Posterior vena cava (tissue), 2 donors: Measurements from ENCODE around the gene RELCH. TPM values are rescaled to one million over a fixed set of nuclear protein-coding genes. Genes with fewer than 3 reads are reported as not detected.

Source experiments
- DNase-seq: peaks from one replicate; pipeline ENCODE4 v3.0.0-alpha.2; 2020; ENCODE audit warnings: low spot score
- intact Hi-C, 2 donors: fragments of 100-400 bp; cut with DNase I; formaldehyde crosslinking; loops; one replicate each; pipeline versions ENCODE4 v1.14.1 to v1.14.2; 2022 to 2023
- total RNA-seq, 2 donors: library from RNA; stranded (reverse); fragmentation: NEBNext Ultra II Directional; extraction: Animal tissue kit (Norgen Biotek cat#: 25700); gene quantifications; one replicate each; pipeline ENCODE4 v1.2.1, GENCODE V29; 2021
- donor health status: DM: yes; HTN: yes; CAD: no.
- donor health status: DM: yes; HTN: yes; CAD: no.

Gene RELCH
- total RNA-seq, 2 donors from 2014 or later = 24.9 to 29.7 TPM

GRCh38 chr18:62182220-62182619 is 4.8 kb upstream of the RELCH start:
- intact Hi-C loops = loop anchor here (10.0 kb wide), 2 partner anchors 63 to 73 kb away; no protein-coding TSS in a partner anchor
- no peak for DNase-seq

- no peak for DNase-seq
- intact Hi-C loops = loop anchor here (10.0 kb wide), 2 partner anchors 61 to 71 kb away; no protein-coding TSS in a partner anchor
These were observed 3.4 kb upstream of the RELCH start for GRCh38 chr18:62183578-62184195.

- intact Hi-C loops = loop anchor here (10.0 kb wide), 2 partner anchors 58 to 68 kb away; no protein-coding TSS in a partner anchor
- DNase-seq = no peak
These were observed 619 bp upstream of the RELCH start for GRCh38 chr18:62186499-62186773.

DNA sequence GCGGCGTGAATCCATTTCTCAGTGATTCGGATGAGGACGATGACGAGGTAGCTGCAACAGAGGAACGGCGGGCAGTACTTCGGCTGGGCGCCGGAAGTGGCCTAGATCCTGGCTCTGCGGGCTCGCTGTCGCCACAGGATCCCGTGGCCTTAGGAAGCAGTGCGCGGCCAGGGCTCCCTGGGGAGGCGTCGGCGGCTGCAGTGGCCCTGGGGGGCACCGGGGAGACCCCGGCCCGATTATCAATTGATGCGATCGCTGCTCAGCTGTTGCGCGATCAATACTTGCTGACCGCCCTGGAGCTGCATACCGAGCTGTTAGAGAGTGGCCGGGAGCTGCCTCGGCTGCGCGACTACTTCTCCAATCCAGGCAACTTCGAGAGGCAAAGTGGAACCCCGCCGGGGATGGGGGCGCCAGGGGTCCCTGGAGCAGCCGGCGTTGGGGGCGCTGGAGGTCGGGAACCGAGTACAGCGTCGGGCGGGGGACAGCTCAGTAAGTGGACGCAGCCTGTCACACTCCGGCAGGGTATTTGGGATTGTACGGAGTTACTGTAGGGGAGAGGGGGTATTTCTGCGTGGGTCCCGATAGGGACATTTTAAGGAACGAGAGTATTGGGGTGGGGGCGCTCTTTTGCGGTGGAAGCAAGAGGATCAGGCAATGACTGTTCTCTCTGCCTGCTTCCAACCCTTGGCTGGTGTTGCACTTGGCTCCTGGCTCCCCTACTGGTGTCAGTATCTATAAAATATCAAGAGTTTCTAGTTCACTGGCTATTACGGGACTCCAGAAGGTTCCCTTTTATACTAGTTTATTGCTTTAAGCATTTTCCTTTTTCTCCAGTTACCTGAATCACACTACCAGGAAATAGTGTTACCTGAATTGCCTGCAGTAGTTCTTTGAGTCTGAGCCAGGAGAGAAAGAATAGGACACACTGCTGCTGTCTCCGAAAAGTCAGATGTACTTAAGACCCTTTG is 772 bp downstream of the RELCH start:
- peak; percentile 82 for DNase-seq
- intact Hi-C loops = loop anchor here (10.0 kb wide), 2 partner anchors 57 to 67 kb away; no protein-coding TSS in a partner anchor

- intact Hi-C loops = loop anchor here (10.0 kb wide), 2 partner anchors 56 to 66 kb away; no protein-coding TSS in a partner anchor
- DNase-seq = no peak
These were observed 2.2 kb downstream of the RELCH start for GRCh38 chr18:62189208-62189607.

- intact Hi-C loops = no loop called here
- no peak for DNase-seq
These were observed 9.0 kb downstream of the RELCH start for GRCh38 chr18:62196079-62196478.

- no peak for DNase-seq
- intact Hi-C loops = no loop called here
These were observed 9.9 kb downstream of the RELCH start for GRCh38 chr18:62196980-62197379.

DNA sequence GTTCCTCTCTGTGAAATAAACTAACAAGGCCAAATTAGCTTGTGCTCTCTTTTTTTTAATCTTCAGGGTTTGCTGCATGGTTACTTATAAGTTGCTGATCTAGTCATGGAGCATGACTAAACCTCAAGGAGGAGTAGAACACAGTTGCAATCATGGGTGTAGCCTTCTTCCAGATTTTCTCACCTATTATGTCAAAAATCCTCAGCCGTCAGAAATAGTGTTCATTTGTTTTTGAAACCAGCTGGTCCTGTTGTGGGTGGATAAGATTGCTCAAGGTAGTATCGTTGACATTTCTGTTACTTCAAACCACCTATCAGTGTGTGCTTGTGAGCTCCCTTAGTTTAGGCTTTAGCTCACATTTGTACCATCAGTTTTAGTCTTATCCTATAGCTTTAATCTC is 11.2 kb downstream of the RELCH start:
- no peak for DNase-seq
- intact Hi-C loops = no loop called here

- intact Hi-C loops = loop anchor here in 1 of 2 donors (5.0 kb wide), 1 partner anchor 1278 kb away; the partner anchor contains the start of gene SERPINB5
- no peak for DNase-seq
These were observed 12.6 kb downstream of the RELCH start for GRCh38 chr18:62199629-62200028.

DNA sequence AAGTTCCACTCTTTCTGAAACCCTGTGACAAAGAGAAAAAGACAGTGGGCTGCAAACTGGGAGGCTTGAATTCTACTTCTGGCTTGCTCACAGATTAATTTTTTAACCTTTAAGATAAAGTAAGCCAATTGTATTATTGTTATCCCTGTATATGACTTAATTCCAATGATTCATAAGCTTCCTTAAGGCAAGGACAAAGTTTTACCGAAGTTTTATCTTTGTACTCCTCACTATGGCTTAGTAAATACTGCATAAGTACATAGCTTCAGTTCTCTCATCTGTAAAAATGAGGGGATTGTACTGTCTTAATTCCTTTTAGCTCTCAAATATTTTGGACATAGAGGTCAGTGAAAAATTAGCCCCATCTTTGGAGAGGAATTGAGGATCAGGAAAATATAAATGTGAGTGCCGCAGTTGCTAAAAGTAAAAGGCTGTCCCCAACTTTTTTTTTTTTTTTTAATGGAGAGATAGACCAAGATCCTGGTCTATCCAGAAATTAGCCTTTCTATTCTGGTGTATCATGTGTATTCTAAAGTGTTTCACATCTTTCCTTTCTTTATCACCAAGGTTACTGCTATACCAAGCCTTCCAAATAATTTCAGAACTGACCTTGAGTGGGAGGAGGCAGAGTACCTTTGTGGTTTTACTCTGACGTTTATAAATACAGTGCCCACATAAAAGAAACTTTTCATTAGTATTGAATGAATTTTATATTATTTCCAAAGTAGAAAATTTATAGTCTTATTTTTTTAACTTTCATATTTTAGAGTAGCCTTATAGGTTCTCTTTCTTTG is 13.3 kb downstream of the RELCH start:
- intact Hi-C loops = loop anchor here in 1 of 2 donors (5.0 kb wide), 1 partner anchor 1277 kb away; the partner anchor contains the start of gene SERPINB5

DNA sequence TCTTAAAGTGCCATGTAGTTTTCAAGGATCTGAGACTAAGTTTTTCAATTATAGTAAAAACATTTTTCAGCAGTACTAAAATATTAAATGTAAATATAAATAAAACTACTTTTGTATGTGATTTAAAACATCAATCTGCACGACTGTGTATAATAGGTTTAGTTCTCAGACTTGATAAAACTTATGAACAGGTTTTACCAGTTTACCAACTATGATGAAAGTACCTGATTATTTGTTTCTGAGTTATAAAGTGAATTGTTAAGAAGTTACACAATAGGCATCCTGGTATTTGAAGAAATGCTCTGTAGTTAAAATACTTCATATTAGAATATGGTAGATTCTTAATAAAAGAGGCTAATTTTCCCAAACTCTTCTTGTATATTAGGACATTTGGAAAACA is 14.8 kb downstream of the RELCH start:
- intact Hi-C loops = loop anchor here in 1 of 2 donors (5.0 kb wide), 1 partner anchor 1275 kb away; the partner anchor contains the start of gene SERPINB5
- no peak for DNase-seq

More for the DNA sequence above, 13.3 kb downstream of the RELCH start:
- DNase-seq = no peak

- intact Hi-C loops = no loop called here
- no peak for DNase-seq
These were observed 18.8 kb downstream of the RELCH start for GRCh38 chr18:62205824-62206223.

- intact Hi-C loops = no loop called here
These were observed 19.5 kb downstream of the RELCH start for GRCh38 chr18:62206593-62206992.

GRCh38 chr18:62209046-62209445 is 22.0 kb downstream of the RELCH start:
- intact Hi-C loops = no loop called here
- no peak for DNase-seq

More at GRCh38 chr18:62206593-62206992, 19.5 kb downstream of the RELCH start:
- DNase-seq = no peak

- DNase-seq = no peak
- intact Hi-C loops = no loop called here
These were observed 23.1 kb downstream of the RELCH start for GRCh38 chr18:62210138-62210537.

- intact Hi-C loops = no loop called here
These were observed 24.3 kb downstream of the RELCH start for GRCh38 chr18:62211325-62211828.

GRCh38 chr18:62214790-62215189 is 27.7 kb downstream of the RELCH start:
- DNase-seq = no peak
- intact Hi-C loops = no loop called here

More at GRCh38 chr18:62211325-62211828, 24.3 kb downstream of the RELCH start:
- DNase-seq = no peak

DNA sequence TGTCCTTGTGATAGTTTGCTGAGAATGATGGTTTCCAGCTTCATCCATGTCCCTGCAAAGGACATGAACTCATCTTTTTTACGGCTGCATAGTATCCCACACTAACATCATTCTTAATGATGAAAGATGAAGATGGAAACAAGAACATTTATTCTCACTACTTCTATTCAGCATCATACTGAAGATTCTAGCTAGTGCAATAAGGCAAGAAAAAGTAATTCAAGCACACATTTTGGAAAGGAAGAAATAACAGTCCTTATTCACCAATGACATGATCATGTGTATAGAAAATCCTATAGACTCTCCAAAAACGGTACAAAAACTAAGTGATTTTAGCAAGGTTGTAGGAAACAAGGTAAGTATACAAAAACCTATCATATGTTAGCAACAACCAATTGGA is 37.2 kb downstream of the RELCH start:
- intact Hi-C loops = no loop called here
- DNase-seq = no peak

DNA sequence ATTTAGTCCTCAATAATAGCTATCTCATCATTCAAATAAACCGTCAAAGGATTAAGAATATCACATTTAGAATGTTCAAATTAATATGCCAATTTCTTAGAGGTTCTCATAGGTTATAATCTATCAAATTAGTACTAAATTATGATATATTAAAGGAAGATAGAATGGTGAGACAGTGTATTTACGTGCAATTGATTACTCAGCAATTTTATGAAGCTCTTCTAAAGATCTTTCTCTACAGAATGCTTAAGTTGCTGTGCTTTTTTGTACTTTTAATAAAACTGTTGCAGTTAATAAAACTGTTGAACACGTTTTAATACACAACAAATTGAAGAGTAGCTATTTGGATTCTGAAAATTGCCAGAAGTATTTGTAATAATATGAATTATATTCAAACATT is 39.0 kb downstream of the RELCH start:
- intact Hi-C loops = no loop called here
- DNase-seq = no peak
